Spleen (tissue), 7 donors: ENCODE measurements around the gene CCDC174.
"Not testable (repeated sequence)": the region's sequence is repeated elsewhere in the genome, so short reads cannot be mapped to it uniquely, and the experiment has no call there.

Source experiments
- POLR2A ChIP-seq, 3 donors: fragments of 450-650 bp; IDR thresholded peaks; one replicate each; pipeline ENCODE4 v1.5.1; 2017; ENCODE audit warnings: antibody characterized with exemption in 3 of 3, mild to moderate bottlenecking in 1 of 3
- POLR2AphosphoS5 ChIP-seq, 3 donors: sonication (generic); formaldehyde crosslinking; IDR thresholded peaks; one replicate each; pipeline ENCODE4 v1.5.1; 2017; ENCODE audit warnings: antibody characterized with exemption in 3 of 3
- TF ChIP-seq, protein P1 (sequence below), 11 experiments: fragments of 200-600 bp in 7 of 11; fragments of 450-650 bp in 4 of 11; sonication (generic) in 4 of 11; IDR thresholded peaks in 8 of 11; conservative IDR thresholded peaks in 3 of 11; 1 replicate in 7 of 11; 2 replicates in 4 of 11; pipeline versions ENCODE4 v1.4.0 to v1.8.0; 2016 to 2021; ENCODE audit warnings: antibody characterized with exemption in 11 of 11, inconsistent platforms in 4 of 11, mild to moderate bottlenecking in 1 of 11
- donor health status: DM: no; HTN: no; CAD: no; lungs with moderate emphysema.
- donor health status: DM: no; HTN: no; CAD: no.
- donor health status: DM: no; HTN: no; CAD: no.

DNA sequence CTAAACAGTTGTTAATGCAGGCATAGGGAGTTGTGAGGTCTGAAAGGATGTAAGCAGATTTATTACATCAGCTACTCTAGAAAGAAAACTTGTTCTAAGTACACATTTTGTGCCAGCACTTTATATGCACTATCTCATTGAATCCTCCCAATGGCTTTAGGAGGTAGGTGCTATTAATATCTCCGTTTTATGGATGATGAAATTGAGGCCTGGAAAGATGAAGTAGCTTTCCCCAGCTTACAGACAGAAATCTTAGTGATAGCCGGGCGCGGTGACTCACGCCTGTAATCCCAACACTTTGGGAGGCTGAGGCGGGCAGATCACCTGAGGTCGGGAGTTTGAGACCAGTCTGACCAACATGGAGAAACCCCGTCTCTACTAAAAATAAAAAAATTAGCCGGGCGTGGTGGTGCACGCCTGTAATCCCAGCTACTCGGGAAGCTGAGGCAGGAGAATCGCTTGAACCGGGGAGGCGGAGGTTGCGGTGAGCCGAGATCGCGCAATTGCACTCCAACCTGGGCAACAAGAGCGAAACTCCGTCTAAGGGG, 872 bp downstream of the CCDC174 start:
- TF ChIP-seq, protein P1, sequence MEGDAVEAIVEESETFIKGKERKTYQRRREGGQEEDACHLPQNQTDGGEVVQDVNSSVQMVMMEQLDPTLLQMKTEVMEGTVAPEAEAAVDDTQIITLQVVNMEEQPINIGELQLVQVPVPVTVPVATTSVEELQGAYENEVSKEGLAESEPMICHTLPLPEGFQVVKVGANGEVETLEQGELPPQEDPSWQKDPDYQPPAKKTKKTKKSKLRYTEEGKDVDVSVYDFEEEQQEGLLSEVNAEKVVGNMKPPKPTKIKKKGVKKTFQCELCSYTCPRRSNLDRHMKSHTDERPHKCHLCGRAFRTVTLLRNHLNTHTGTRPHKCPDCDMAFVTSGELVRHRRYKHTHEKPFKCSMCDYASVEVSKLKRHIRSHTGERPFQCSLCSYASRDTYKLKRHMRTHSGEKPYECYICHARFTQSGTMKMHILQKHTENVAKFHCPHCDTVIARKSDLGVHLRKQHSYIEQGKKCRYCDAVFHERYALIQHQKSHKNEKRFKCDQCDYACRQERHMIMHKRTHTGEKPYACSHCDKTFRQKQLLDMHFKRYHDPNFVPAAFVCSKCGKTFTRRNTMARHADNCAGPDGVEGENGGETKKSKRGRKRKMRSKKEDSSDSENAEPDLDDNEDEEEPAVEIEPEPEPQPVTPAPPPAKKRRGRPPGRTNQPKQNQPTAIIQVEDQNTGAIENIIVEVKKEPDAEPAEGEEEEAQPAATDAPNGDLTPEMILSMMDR (IDR thresholded peaks at IDR 0.05 in 8 of 11, conservative IDR thresholded peaks at IDR 0.05 in 3 of 11) = not testable (repeated sequence)
- not testable (repeated sequence) for TF ChIP-seq POLR2A, POLR2AphosphoS5 (IDR thresholded peaks at IDR 0.05)
